GM12865 (cell line): Measurements from ENCODE around the gene FRRS1.

Source experiments
- DNase-seq: peaks from one replicate; pipeline ENCODE4 v3.0.0; 2010; ENCODE audit warnings: low read depth
- H3K4me3 ChIP-seq: 2 replicates; pipeline ENCODE4 v1.5.1; 2011; ENCODE audit warnings: mild to moderate bottlenecking, low read depth, low read length, control low read depth
- TF ChIP-seq, protein P1 (sequence below): IDR thresholded peaks from 2 replicates; pipeline ENCODE4 v1.5.1; 2011; ENCODE audit warnings: low read length, control low read depth, low read depth, inconsistent platforms; ENCODE audit not compliant: insufficient read depth; ENCODE audit errors: missing control alignments

FRRS1 gene

DNA sequence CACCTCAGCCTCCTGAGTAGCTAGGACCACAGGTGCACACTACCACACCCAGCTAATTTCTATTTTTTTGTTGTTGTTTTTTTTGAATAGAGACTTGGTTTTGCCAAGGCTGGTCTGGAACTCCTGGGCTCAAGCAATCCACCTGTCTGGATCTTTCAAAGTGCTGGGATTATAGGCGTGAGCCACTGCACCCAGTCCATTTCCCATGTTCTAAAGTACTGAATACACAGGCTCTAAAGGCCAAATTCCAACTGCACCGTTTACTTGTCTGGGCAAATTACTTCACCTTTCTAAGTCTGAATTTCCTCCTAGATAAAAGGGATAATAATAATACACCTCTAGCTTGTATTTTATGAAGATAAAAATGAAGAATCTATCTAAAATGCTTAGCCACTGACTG lies 39.6 kb downstream of the FRRS1 start:
- TF ChIP-seq, protein P1, sequence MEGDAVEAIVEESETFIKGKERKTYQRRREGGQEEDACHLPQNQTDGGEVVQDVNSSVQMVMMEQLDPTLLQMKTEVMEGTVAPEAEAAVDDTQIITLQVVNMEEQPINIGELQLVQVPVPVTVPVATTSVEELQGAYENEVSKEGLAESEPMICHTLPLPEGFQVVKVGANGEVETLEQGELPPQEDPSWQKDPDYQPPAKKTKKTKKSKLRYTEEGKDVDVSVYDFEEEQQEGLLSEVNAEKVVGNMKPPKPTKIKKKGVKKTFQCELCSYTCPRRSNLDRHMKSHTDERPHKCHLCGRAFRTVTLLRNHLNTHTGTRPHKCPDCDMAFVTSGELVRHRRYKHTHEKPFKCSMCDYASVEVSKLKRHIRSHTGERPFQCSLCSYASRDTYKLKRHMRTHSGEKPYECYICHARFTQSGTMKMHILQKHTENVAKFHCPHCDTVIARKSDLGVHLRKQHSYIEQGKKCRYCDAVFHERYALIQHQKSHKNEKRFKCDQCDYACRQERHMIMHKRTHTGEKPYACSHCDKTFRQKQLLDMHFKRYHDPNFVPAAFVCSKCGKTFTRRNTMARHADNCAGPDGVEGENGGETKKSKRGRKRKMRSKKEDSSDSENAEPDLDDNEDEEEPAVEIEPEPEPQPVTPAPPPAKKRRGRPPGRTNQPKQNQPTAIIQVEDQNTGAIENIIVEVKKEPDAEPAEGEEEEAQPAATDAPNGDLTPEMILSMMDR: no peak
- H3K4me3 ChIP-seq: no peak overlapping the region
- DNase-seq: no peak

GRCh38 chr1:99726407-99726806 lies 40.0 kb downstream of the FRRS1 start:
- no peak overlapping the region for H3K4me3 ChIP-seq
- TF ChIP-seq, protein P1: no peak
- DNase-seq: no peak

DNA sequence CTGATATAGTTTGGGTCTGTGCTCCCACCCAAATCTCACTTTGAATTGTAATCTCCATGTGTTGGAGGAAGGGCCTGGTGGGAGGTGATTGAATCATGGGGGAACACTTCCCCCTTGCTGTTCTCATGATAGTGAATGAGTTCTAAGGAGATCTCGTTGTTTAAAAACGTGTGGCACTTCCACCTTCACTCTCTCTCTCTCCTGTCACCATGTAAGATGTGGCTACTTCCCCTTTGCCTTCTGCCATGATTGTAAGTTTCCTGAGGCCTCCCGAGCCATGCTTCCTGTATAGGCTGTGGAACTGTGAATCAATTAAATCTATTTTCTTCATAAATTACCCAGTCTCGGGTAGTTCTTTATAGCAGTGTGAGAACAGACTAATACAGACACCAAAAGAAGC lies 40.4 kb downstream of the FRRS1 start:
- no peak overlapping the region for H3K4me3 ChIP-seq
- no peak for DNase-seq
- TF ChIP-seq, protein P1: no peak

GRCh38 chr1:99723251-99723650 lies 43.2 kb downstream of the FRRS1 start:
- DNase-seq: no peak
- TF ChIP-seq, protein P1: no peak
- no peak overlapping the region for H3K4me3 ChIP-seq

- H3K4me3 ChIP-seq: no peak overlapping the region
- no peak for DNase-seq
- TF ChIP-seq, protein P1: no peak
Observed at GRCh38 chr1:99717005-99717404, 49.4 kb downstream of the FRRS1 start.

GRCh38 chr1:99713006-99713405 lies 53.4 kb downstream of the FRRS1 start:
- no peak for DNase-seq
- H3K4me3 ChIP-seq: no peak overlapping the region
- TF ChIP-seq, protein P1: no peak

GRCh38 chr1:99710994-99711393 lies 55.4 kb downstream of the FRRS1 start:
- no peak for DNase-seq

More at GRCh38 chr1:99710994-99711393, 55.4 kb downstream of the FRRS1 start:
- no peak overlapping the region for H3K4me3 ChIP-seq
- TF ChIP-seq, protein P1: no peak
